Measurements from ENCODE around the gene LRPAP1.

LRPAP1 gene

DNA sequence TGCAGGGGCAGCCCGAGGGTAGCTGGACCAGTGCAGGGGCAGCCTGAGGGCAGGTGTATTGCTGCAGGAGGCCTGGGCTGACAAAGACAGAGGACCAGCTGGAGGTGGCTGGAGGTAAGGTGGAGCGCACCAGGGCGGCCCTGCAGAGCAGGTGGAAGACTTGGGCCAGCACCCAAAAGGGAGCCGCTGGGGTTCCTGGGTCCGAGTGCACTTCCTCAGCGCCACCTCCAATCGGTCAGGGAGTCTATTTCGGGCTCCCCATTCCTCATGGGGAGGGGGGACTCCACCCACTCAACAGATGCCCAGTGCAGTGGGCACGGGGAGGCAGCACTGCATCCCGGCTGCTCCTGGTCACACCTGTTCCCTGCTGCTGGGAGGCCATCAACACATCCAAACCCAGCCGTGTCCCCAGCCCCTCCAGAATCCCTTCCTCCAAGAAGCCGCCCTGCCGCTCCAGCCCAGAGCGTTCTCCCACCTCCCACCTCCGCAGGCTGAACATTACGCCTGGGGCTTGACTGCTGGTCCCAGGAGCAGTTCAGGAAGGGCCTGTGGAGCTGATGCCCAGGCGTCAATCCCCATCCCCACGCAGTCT, 1.5 kb downstream of the LRPAP1 start:
- DNase-seq = no peak

DNA sequence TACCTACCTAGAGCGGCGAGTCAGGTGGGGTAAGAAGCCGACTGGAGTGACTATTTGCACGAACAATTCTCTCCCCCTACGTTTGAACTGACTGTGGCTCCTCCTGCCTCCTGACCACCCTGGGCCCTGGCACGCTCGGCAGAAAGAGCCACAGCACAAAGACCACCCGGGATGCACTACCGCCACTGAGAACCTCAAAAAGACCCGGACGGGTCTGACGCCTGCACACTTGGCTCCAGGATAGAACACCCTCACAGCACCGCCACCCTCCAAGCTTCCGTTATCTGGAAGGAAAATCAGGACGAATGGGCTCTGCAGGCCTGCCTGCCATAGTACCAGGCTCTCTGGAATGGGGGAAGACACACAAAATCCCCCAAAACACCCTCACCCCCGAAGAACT, 2.2 kb downstream of the LRPAP1 start:
- DNase-seq = no peak

DNA sequence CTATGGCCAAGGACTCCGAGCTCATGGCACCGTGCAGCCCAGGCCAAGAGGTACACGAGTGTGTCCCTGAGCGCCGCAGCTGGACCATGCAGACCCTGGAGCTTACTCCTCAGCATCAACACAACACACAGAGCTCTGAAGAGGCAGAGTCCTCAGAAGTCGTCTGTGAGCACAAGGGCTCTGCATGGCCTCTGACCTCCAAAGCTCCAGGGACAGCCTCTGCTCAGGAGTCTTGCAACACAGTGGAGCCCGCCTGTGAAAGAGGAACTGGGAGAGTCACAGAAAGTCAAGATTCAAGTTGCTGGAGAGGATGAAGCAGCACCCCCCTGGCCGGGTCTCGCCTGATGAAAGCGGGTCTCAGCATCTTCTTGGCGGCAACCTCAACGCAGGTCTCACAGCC, 2.9 kb downstream of the LRPAP1 start:
- peak; percentile 85 for DNase-seq

DNA sequence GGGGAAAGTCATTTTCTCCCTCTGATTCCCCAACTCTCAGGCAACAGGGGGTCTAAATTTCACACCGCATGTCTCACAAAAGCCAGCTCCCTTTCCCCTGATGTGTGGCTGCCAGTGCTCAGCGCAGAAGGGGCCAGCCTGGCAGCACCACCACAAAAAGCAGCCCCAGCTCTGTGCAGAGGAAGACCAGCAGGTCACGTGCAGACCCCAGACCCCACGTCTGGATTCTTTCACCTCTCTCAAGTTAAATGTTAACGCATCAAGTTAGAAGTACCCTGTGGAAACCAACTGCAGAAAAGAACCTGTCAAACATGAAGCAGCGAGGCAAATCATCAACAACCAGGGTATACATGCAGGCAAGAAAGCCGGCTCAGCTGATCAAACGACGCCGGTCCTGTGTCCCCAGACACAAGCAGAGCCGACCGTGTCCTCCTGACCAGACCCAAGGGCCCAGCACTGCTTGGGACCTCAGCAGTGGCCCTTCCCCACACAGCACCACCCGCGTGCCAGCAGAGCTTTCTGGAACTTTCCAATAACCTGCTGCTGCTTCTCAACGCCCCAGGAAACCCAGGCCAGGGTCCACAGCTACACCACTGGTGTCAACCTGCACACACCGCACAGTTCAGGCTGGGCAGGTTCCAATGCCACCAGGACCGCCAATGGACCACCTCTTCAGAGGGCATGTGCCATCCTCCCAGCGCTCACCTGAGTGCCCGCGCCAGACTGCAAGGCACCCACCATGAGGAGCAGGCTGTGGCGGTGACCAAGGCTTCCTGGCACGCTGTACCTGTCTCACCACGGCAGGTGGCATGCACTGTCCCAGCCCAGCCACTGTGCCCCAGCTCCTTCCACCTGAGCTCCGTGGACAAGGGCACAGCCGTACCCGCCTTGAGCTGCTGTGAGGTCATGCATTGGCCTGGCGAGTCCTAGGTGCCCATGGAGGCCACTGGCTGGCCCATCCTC, 4.0 kb downstream of the LRPAP1 start:
- no peak for DNase-seq

DNA sequence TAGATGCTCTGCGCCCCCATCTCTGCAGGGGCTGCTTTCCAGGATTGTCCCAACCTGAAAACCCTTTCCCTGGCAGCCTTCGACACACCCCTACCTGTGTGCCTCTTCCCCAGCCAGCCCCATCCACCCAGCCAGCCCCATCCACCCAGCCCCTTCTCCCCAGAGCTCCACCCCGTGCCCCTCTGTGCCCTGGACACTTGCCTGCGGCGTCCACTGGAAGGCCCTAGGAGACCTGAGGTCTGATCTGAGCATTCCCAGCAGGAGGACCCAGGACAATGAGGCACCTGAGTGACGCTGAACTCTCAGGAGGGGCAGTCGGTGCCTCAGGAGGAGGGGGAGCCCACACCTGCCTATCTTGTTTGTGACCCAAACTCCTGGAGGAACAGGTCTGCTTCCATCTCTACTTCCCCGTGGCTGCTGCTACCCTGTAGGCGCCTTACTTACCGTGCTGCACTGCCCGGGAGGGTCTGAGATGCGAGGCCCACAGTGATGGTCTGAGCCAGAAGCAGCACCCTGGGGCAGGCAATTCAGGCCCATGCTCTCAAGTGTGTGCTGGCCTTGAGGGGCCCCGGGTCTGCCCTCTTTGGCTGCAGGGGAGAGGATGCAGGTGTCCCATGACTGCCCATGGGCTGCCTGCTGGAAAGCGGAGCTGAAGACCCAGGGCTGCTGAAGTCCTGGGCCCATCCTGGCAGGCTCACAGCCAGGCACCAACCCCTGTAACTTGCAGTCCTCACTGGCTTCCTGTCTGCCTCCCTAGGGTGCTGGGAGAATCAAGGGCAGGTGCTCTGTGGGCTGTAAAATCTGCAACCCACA, 4.9 kb downstream of the LRPAP1 start:
- DNase-seq = no peak

DNA sequence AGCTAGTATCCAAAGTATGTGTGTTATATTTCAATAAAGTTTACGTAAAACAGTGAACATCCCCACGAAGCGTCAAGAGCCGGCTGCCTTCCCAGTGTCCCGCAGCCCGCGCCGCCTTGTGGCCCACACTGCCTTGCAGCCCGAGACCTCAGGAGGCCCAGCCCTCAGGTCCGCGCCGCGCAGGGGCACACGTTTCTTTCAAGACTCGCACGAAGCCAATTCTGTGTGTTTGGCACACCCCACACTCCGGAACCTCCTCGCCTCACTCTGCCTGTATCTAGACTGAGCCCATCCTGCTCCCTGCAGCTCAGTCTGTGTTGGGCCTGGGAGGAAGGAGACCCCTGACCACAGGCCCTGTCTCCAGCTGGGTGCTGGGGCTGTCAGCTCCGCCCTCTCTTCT, 5.8 kb downstream of the LRPAP1 start:
- no peak for DNase-seq

DNA sequence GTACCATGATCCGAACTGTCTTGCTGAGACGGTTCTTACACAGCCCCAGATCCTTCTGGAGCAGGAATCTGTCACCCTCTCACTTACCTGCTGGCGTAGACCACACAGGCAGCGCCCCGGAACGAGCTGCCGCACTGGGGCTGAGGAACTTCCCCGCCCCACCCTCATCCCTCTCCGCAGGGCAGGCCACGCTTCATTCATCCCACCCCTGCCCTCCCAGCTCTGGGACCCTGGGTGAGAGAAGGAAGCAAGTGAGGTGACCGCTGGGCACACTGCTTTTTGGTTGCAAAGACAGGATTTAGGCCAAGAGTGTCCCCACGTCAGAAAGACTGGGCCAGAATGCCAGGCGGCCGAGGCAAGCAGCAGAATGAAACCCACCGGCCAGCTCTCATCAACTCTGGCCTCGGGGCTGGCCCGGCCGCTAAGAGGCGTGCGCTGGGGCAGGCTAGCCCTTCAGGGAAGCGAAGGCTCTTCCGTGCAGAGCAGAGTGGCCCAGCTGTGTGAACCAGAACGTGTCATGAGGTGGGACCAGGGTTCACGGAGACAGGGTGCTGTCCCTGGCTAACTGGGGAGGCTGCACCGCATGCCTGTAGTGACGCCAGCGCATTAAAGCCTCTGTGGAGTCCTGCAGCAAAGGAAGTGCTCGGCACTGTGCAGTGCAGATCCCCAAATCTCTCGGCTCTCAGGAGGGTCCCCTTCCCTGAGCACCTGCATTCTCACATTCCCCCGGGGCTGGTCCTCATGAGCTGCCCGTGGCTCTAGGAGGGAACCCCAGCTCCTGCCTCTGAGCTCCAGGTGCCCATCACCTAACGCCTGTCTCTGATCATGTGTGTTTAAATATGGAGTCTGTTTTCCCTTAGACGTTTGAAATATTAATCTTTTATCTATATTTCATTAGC, 6.4 kb downstream of the LRPAP1 start:
- DNase-seq = no peak

DNA sequence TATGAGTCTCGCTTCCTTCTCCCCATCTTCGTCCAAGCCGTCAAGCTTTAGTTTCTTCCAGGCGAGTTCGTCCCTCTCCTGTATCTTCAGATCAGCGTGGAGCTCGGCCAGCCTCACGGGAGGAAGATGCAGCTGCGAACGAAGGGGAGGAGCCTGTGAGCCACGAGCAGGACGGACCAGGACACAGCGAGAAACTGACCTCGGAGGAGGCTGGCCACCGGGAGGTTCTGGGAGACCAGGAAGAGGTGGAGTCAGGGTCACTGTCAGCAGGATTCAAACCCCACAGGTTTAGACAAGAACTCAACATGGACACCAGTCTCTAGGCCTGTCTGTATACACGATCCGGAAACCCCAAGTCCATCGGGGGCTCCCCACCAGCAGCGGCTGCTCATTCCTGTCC, 7.3 kb downstream of the LRPAP1 start:
- no peak for DNase-seq

DNA sequence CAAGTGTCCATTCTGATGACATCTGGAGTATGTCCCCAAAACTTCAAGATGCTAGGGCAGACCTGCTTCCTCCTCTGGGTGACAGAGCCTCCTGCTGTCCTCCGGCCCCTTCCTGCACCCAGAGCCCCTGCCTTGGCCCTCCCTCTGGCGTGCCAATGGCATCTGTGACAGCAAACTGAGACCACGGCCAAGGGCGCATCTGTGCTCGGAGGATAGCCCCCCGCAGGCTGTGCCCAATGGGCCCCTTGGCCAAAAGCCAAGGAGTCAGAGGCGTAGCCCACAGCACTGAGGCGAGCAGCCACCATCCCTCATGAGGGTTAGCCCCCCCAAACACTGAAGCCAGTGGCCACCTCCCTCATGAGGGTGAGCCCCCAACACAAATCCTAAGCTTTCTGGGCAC, 7.9 kb downstream of the LRPAP1 start:
- DNase-seq = no peak

DNA sequence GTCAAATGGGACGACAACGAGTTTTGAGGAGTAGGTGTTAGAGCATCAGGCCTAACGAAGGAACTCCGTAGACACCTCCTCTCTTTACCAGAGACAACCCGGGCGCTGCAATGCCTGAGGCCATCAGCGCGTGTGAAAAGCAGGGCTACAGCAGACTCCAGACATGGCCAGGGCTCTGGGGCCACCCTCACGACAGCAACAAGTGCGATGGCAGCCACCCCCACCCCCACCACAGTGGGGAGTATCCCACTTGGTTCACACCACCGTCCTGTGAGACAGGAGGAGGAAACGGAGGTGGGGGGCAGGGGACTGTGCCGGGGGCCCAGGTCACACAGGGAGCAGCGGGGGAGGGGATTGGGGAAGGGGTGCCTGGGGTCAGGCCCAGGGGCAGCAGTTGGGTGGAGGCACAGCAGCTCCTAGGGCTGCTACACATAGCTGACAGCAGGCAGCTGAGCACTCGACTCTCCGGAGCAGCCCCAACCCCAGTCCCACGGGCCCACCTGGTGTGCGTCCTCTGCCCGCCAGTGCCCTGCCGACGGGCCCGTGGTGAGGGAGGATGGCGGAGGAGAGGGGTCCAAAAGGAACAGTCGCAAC, 8.5 kb downstream of the LRPAP1 start:
- no peak for DNase-seq

DNA sequence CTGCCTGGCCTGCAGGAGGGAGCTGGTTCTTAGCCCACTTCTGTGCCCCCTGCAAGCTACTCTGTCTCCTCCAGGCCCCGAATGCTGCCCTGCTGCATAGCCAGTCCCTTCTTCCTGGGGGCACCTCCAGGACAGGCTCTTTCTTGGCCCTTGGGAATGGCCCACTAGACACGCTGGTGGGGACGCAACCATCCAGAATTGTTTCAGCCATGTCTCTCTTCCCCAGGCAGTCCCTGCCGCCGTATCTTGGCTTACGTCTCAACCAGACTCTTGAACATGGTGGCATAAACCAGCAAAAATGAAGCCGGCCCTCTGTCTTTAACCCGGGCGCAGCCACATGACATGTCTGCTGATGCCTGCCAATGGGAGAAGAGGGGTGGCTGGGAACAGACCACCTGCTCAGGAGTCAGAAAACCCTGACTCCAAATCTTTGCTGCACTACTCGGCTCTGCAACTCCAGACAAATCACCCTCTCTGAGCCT, 9.0 kb downstream of the LRPAP1 start:
- DNase-seq = no peak

DNA sequence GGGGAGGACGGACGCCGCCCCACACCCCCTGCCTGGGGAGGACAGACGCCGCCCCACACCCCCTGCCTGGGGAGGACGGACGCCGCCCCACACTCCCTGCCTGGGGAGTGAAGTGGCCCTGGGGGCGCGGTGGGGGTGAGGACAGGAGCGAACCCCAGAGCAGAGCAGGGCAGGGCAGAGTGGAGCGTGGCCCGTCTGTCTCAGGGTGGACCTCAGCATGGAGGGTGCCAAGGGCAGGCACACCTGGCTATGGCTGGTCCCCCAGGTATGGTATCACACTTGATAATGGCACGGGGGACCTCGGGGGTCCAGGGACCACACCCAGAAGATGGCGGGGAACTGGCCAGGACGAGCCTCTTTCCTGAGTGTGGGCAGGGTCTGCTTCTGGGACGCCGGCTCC, 9.6 kb downstream of the LRPAP1 start:
- no peak for DNase-seq

DNA sequence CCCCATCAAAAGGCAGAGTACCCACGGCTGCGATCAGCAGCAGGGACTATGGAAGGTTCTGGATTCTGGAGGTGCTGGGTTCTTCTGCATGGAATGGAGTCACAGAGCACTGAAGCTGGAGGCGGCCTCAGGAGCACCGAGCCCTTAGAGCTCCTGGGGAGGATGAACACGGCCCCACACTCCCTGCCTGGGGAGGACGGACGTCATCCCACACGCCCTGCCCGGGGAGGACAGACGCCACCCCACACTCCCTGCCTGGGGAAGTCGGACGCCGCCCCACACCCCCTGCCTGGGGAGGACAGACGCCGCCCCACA, 9.9 kb downstream of the LRPAP1 start:
- DNase-seq = no peak

DNA sequence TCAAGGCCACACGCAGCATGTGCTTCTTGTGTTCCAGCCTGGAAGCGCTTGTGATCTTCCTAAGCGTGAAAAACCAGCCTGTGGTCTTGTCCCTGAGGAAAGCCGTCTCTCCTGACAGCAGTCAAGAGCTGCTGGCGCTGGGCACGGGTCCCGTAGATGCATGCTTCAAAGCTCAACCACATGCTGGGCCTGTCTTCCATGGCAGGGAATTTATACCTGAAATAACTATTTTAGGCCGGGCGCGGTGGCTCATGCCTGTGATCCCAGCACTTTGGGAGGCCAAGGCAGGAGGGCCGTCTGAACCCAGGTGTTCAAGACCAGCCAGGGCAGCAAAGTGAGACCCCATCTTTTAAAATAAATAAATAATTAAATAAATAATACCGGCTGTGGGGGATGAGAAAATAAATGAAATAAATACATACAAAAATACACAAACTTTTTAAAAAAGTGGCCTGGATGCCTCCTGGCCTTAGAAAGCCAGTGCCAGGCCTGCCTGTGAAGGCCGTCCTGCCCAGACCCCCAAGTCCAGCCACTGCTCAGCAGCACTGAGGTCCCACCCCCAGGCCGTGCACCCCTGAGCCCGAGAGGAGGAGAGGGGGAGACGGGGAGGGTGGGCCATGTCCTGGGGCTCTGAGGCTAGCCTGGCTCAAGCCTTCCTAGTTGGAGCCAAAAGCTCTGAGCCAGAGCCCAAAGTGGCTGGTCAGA, 10.4 kb downstream of the LRPAP1 start:
- DNase-seq = no peak

DNA sequence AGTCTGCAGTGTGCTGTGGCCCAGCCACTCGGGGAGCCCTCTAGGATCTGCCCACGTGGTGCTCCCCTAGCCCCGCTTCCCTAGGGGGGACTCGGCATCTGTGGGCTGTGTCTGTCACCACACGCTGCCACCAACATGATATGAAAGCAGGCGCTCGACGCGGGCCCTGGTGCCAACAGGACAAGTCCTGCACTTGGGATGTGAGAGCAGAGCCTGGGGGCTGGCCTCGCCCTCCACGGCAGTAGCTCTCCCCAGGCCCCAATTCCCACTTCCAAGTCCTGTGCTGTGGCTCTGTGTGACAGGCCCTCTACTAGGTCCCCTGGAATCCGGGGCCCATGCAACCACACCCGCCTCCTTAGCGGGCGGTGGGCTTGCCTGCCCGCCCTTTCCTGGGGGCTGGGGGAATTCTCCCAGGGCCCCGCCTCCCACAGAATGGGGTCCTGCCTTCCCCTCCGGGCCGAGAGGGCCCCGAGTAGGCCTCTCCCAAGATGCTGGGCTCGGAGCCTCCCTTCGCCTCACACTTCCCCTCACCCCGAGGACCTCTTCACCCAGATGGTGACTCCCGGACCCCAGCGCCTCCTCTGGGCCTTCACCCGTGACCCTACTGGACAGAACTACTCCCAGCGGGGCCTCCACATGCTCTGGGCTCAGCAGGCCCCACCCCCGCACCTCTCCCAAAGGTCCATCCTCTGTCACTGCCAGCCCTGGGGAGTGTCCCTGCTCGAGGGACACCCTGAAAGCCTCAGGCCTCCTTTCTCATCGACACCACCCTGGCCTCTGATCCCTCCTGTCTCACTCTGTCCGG, 11.2 kb downstream of the LRPAP1 start:
- no peak for DNase-seq

DNA sequence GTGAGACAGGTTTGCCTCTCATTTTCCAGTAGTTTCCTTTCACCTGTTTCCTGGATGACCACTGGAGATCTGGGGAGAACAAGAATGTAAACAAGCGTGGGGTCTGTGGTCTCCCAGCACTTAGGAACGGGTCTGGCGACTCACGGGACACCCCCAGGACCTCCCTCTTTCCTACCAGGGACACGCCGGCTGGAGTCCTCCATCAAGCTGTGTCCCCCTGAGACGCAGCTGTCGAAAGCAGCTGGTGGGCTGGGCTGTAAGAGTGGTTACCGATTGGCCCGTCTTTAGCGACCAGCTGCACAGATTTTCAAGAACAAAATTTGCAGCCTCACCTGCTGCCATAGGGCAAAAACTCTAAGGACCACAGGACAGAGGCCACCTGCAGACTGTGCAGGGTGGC, 11.9 kb downstream of the LRPAP1 start:
- no peak for DNase-seq

DNA sequence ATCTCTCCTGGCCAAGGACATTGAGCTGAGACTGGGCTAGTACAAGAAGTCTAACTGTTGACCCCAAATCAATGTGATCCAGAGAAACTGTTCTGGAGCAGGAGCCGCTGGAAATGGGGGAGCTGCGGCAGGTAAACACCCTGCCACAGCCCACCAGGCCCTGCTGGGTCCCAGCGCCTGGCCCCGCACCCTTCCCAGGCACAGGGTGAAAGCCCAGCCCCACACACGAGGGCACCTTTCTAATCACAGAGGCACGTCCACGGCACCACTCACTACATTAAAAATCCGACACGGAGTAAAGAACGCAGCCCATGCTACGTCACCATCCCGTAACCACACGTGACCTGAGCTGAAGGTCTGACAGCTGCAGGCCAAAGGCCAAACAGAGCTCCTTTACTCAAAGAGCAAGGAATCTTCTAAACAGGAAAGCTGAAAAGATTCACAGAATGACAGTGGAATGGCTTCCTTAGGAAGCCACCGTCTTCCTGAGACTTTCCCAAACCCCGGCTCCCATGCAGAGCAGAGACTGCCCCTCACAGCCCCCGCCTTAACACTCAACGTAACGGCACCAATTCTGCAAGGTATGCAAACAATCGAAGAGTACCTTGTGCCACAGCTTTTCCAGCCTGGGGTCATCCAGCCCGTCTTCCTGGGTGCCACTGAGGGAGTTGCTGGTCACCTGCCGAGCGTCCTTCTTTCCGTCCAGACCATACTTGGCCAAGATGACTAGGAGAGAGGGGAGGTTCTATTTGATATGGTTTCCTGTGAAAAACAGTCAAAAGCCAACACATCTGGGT, 12.6 kb downstream of the LRPAP1 start:
- no peak for DNase-seq

DNA sequence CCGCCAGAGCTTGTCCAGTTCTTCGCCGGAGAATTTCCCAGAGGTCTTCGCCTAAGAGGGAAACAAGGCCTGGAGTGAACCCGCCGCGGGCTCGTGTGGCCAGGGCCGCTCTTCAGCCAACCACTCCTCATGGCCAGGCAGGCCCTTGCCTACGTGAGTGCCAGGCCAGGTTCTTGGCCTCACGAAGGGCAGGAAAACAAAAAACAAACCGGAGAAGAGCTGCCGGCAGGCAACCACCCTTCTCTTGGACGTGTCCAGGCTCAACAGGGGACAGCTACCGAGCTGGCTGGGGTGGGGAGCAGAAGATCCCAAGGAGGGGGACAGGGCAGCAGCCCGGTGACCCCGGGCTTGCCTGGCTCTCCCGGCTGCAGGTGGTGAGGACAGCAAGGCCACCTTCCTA, 13.3 kb downstream of the LRPAP1 start:
- no peak for DNase-seq

DNA sequence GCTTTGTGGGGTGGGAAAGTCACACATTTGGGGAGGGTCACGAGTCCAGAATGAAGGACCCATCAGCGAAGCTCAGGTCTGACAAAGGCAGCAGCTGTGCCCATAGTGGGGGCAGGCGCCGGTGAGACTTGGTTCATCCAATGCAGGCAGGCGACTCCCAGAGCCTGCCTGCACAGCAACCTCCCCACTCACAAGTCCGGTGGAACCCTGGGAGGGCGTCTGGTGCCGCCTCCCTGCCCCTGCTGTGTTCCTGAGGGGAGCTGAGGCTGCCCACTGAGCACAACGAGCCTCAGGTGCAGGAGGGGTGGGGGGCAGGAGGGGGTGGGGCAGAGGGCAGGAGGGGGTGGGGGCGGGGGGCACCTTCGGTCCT, 13.7 kb downstream of the LRPAP1 start:
- no peak for DNase-seq

Data from GF-D8 (cell line).